NCI-H1930 (cell line): ENCODE data around the gene MCU.

Source experiments
- DNase-seq, 2 experiments: peaks; one replicate each; lab custom pipeline; 2025; lab: John Stamatoyannopoulos, UW

The MCU gene

DNA sequence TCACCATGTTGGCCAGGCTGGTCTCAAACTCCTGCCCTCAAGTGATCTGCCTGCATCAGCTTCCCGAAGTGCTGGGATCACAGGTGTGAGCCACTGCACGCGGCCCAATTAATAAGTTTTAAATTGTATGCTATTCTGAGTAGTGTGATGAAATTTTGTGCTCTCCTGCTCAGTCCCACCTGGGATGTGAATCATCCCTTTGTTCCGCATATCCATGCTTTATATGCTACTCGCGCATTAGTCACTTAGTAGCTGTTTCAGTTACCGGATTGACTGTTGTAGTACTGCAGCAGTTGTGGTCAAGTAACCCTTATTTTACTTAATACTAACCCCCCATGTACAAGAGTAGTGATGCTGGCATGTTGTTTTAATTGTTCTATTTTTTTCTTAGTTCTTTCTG lies 154.3 kb downstream of the MCU start:
- no peak for DNase-seq

DNA sequence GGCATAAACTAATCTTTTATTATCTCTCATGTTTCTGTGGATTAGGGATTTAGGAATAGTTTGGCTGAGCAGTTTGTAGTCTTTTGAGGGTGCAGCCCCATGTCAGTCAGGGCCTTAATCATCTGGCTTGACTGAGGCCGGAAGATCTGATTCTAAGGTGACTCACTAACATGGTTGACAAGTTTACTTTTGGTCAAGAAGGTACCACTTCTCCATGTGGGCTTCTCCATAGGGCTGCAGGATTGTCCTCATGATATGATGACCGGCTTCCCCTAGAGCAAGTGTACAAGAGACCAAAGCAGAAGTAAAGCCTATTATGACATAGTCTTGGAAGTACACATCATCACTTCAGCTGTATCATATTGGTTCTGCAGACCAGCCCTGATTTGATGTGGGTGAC lies 155.7 kb downstream of the MCU start:
- DNase-seq, result no peak

DNA sequence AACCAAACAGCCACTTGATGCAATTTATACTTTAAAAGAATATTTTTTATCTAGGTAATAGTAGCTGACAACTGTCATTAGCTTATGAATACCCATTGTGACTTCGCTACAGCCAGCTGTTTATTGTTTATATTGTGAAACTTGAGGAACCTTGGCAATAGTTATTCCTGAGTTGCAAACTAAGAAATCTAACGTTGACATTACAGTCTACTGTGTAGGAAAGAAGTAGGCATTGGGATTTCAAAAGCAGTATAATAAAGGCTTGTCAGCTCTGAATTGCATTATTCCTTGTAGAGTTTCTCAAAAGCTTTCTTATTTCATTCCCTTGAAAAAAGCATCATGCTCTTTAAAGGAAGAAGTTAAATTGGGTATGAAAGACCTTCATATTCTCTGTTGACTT lies 158.9 kb downstream of the MCU start:
- DNase-seq, result no peak

DNA sequence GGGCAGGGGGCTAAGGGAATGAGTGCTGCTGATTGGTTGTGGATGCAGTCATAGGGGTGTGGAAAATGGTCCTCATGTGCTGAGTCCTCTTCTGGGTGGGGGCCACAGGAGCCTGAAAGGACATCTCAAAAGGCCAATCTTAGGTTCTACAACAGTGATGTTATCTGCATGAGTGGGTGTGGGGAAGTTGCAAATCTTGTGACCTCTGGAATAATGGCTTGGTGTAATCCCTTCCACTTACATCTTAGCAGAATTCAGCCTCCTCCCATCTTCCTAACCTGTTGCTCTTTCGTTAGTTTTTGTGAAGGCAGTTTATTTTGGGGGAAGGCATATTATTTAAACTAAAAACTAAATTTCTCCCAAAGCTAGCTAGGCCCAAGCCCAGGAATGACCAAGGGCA lies 159.6 kb downstream of the MCU start:
- no peak for DNase-seq

DNA sequence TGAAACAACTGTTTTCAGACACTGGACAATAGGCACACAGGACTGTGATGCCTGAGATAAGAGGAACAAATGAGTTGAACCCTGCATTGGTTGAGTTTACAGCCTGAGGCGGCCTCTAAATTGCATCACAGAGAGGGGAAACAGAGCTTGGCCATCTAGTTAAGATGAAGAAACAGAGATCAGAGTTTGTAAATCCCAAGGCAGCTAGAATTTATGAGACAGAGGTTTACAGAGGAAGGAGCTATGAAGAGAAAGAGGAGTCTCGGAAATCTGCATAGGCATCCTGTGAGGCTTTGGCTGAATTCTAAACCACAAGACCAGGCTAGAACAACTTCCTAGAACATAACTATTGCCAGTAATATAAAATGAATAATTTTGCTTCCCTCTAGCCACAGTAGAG lies 160.6 kb downstream of the MCU start:
- DNase-seq, result no peak

DNA sequence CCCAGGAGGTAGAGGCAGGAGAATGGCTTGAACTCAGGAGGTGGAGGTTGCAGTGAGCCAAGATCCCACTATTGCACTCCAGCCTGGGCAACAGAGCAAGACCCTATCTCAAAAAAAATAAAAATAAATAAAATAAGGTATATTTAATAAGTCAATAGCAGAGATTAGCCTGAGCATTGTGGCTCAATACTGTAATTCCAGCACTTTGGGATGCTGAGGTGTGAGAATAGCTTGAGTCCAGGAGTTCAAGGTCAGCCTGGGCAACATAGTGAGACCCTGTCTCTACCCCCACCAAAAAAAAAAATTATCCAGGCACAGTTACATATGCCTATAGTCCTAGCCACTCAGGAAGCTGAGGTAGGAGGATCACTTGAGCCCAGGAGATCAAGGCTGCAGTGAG lies 163.2 kb downstream of the MCU start:
- DNase-seq, result no peak

DNA sequence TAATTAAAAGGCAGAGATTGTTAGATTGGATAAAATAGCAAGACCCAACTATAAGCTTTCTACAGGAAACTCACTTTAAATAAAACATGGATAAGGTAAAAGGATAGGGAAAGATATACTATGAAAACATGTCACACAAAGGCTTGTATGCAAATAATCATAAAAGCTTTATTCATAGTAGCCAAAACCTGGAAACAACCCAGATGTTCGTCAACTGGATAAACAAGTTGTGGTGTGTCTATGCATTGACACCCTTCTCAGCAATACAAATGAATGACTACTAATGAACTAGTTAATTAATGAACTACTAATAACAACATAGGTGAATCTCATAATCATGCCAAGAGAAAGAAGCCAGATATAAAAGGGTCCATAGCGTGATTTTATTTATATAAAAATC lies 163.8 kb downstream of the MCU start:
- DNase-seq, result no peak

DNA sequence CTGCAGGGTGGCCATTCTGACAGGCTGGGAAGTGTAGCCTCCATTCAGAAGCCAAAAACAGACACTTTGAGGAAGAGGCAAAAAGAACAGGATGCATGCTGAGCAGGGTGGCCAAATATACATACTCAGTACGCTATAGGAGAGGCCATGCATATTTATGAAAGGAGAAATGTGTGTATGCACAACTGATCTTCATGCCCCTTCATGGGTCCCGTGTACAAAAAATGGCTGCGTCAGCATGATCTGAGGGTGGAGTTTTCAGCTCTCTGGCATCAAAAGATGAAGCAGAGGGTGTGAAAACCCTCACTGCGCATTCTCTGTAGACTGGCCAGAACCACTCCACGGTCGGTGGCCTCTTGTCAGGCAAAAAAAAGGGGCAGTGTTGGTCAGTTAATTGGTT lies 166.1 kb downstream of the MCU start:
- no peak for DNase-seq

DNA sequence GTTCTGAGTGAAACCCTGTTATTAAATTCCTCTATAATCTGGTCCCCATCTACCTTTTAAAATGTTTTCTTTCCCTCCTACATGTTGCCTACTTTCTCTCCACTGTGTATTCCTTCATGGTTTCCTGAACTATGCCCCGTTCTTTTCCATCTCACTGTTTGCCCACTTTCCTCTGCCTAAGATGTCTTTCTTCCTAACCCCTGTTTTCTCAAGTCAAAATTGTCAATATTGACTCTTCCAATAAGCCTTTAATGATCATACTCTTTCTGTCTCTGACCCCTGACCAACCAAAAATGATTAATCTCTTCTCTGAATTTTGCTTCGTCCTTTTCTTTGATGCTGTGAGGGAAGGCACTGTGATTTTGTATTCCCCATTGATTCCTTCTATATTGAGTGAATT lies 171.0 kb downstream of the MCU start:
- no peak for DNase-seq

DNA sequence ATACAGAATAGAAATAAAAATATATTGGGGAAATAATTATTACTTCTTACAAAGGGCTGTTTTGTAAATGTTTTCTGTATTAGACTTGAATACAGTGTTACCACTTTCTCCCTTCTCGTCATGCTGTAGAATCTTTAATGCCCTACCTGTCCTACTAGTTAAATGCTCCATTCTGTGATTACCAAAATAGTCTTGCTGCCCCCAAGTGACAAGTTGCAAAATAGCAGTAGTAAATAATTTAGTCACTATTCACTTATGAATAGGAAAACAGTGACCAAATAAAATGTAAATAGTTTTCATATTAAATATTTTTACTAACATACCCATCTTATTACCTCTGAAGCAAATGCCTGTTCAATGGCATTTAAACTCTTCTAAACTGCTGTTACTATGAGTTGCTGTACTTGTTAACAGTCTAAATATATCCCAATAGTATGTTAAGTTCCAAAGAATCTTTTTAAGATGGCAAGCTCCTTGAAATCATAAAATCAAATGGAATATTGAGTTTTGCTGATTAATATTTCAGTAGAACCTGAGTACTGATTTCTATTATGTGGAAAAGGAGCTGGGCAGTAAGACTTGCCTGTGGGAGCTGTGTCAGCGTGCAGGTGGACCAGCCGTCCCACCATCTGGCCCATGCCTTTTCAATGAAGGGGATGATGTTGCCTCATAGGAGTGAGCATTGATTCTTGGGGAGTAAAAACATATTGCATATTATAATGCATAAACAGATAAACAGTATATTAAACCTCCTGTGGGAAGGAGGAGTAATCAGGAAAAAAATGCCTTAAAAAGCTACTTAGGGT lies 183.5 kb downstream of the MCU start:
- no peak for DNase-seq

DNA sequence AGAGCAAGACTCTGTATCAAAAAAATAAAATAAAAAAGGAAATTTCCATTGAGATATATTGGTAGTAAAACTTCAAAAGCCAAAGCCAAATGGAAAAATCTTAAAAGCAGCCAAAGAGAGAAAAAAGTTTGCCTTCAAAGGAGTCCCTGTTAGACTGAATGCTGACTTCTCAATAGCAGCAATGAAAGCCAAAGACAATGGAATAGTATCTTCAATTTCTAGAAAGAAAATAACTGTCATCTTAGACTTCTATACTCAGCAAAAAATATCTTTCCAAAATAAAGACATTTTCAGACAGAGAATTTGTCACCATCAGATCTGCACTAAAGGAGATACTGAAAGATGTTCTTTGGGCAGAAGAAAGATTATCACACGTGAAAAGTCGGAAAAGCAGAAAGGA lies 187.3 kb downstream of the MCU start:
- no peak for DNase-seq

DNA sequence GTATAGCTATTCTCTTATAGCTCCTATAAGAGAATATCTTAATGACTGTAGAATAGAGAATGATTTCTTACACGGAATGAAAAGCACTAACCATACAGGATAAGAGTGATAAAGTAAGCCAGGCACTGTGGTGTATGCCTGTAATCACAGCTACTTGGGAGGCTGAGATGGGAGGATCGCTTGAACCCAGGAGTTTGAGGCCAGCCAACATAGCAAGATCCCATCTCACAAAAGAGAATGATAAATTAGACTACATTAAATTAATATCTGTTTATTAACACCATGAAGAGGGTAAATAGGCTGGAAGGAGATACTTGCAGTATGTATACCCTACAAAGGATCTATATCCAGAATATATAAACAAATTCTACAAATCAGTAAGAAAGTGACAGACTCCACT lies 189.3 kb downstream of the MCU start:
- DNase-seq, result no peak

DNA sequence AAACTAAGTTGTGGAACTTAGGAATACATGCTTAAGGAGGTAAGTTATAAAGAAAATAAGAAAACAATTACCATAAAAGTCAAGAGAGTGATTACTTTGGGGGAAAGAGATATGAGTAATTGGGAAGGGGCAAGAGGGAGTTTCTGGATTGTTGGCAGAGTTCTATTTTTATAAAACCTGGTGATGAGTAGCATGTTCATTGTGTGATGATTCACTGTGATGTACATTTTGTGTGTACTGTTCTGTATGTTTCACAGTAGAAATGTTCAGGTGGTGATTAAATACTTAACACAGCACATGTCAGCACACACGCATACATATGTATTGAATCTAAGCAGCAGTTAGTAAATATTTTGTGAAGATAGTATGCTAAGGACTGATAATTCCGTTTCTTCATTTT lies 191.9 kb downstream of the MCU start:
- no peak for DNase-seq

DNA sequence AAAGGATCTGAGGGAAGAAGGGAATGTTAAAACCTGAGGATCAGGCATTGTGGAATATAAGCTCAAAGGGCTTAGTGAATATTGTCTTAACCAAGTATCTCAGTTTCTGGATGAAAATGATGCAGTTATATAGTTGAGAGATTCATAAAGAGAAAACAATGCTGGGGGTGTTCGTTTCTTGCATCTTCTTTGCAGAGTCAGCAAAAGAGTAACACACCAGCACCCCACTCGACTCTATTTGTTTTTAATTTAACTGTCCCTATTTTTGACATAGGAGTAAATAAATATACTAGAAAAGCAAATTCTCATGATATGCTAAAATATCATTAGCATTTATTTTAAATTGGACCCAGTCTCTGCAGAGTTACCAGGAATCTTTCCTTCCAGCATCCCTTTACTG lies 194.0 kb downstream of the MCU start:
- DNase-seq, result no peak

DNA sequence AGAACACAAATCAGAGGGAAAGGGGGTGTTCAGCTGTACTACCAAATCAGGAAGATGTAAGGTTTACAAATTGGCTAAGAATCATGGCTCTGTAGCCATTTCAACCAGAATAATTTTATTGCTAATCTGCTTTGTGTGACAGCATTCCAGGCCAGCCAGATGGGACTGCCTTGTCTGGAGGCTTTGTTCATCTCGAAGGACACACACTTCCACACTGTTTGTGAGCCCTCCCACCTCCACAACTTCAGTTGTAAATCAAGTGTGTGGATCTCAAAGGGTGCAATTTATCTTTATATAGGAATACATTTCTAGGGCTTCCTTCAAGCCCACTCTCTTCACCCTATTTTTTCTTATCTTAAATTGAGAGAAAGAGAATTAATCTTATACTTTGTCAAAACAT lies 194.7 kb downstream of the MCU start:
- DNase-seq, result no peak

DNA sequence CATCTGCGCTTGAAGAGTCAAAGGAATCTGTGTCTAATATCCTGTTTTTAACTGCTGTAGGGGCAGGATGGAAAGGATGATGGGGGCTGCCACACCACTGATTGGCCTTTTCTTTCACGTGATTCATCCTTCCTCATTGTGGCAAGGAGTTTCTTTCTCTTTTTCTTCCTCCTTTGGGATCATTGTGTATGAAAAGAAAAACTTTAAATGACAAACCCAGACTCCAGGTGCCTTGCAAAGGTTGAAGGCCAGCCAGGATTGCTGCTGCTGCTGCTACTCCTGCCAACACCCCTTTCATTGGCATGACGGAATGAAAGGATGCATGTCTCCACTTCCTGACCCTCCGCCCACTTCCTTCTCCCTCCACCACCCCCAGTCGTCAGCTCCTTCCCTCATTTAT lies 195.1 kb downstream of the MCU start:
- DNase-seq, result no peak

DNA sequence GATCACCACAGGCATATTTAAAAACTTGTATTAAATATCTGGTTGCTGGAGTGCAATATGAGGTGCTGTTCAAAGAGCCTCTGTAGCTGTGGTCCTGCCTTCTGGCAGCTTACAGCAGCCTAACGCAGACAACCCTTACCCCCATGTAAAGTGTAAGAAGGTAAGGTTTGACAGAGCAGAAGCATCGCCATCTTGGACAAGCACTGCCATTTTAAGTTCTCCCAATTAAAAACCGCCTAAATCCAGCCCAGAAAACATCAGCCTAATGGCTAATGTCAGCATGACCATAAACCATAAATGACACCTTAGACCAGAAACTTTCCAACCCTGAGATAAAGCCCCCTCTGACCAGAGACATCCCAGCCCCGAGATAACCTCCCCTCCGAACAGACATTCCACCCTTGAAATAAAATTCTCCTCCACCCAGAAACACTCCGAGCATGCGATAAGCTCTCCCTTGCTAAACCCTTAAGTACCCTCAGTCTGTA lies 196.3 kb downstream of the MCU start:
- DNase-seq, result no peak

DNA sequence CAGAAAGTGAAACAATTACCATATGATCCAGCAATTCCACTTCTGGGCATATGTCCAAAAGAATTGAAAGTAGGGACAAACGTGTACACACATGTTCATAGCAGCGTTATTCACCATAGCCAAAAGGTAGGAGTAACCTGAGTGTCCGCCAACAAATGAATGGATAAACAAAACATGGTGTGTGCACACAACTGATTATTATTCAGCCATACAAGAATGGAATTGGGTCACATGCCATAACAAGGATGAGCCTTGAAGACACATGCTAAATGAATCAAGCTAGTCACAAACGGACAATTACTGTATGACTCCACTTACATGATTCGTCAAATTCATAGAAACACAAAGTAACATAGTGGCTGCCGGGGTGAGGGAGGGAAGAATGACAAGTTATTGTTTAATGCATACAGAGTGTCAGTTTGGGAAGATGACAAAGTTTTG lies 197.5 kb downstream of the MCU start:
- no peak for DNase-seq

DNA sequence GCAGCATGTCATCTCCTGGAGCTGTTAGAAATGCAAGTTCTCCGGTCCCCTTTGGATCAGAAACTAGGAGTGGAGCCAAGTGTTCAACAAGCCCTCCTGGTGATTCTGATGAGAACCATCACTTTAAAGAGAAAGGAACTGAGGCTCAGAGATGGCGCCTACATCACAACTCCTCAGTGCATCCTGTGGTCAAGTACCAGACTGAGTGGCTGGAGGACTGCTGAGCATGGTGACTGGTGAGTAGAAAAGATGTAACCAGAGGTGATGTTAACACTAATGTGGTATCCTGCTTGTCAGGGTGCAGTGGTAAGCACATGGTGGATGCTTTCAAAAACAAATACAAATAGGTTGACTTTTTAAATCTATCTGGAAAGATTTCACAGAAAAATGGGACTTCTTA lies 198.1 kb downstream of the MCU start:
- no peak for DNase-seq

DNA sequence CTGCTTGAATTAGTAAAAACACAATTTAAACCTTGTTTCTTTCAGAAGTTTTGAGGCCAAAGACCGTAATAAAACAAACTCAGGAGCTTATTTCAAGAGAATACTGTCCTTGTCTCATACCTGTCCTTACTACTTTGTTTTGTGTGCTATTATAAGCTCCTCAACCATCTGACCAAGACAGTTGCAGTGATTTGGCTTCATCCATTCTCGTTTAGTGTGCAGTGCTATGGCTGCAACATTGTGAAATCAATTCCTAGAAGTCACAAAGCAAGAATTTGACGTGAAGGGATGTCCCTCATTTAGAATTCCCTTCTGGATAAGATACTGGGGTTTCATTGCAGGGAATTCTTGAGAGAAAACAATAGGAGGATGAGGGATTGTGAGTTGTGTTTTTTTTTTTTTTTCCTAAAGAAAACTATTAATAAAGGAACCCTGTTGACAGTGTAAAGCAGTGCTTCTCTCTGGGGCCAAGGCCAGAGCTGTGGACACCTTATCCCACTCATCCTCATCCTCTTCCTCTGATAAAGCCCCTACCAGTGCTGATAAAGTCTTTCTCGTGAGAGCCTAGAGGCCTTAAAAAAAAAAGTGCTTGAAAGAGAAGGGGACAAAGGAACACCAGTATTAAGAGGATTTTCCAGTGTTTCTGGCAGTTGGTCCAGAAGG lies 201.3 kb downstream of the MCU start, which contains the start of gene OIT3:
Gene OIT3, plus strand, starts transcription at position 604 of the 663 bp plus-strand sequence. CDS start 60 bp downstream, outside the sequence.
- DNase-seq, result no peak

DNA sequence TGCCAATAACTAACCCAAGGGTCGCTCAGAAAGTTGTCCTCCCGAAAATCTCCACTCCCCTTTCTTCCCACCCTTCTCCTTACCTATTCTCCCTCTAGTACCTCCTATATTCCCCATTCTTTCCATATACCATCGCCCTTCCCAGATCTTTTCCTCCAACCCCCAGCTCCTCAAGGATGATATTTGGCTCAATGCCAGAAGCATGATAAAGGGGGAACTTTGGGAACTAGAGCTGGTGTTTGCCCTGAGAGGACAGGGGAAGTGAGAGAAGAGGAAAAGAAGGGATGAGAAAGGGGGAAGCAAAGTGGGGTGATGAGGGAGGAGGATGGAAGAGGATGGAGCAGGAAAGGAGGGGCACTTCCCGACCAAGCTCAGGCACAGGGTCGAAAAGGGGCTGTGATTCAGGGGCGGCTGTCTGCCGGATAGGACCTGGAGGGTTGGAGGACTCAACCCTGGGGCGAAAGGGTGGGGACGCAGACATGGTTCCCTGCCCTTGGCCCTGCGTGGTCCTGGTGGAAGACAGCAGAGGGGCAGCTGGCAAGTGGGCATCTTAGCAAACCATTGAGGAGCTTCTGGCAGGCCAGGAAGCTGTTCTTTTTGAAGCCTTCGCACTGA lies 203.4 kb downstream of the MCU start:
- DNase-seq, result no peak

DNA sequence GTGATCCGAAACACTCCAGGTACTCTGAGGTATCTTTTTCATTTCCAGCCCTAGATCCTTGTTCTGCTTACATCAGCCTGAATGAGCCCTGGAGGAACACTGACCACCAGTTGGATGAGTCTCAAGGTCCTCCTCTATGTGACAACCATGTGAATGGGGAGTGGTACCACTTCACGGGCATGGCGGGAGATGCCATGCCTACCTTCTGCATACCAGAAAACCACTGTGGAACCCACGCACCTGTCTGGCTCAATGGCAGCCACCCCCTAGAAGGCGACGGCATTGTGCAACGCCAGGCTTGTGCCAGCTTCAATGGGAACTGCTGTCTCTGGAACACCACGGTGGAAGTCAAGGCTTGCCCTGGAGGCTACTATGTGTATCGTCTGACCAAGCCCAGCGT lies 206.7 kb downstream of the MCU start:
- DNase-seq, result no peak

DNA sequence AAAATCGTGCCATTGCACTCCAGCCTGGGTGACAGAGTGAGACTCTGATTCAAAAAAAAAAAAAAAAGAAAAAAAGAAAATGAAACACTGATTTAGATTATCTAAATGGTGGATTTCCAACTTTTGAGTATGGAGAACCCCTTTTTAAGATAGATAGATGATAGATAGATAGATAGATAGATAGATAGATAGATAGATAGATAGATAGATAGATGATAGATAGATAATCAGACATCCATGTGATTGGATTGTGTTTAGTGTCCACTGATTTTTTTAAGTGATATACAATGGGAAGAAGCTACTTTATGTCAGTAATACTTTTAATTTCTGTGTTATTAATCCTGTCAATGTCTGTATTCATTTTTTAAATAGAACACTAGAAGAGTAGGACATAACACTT lies 207.6 kb downstream of the MCU start:
- DNase-seq, result no peak
